K562 (cell line): Measurements from ENCODE around the gene SERPINB7. TPM values are rescaled to one million over a fixed set of nuclear protein-coding genes. Genes with fewer than 3 reads are reported as not detected.

Experiments
- ATAC-seq: fragments of 200-7000 bp; cut with Tn5 transposase; 3 replicates; pipeline ENCODE4 v1.9.1; 2020; ENCODE audit warnings: moderate library complexity
- BruUV-seq: library from RNA; stranded (reverse); fragments of 400-500 nt; replicated peaks from 2 replicates; lab custom pipeline; 2021; lab: Mats Ljungman, UMichigan
- CTCF ChIA-PET: fragments of 300-600 bp; formaldehyde crosslinking; extraction: SDS; loops from one replicate; lab custom pipeline; 2021; ENCODE audit warnings: low intra/inter-chr PET ratio; lab: Yijun Ruan, JAX
- POLR2A ChIA-PET: fragments of 300-600, 350-650 bp; sonication (Branson Sonifier 250); formaldehyde crosslinking; extraction: SDS; loops from one replicate; lab custom pipeline; 2021; ENCODE audit warnings: antibody characterized with exemption, inconsistent platforms; lab: Yijun Ruan, JAX
- DNase-seq, 4 experiments: peaks; one replicate each; pipeline versions ENCODE4 v3.0.0 to v3.0.0-alpha.2; 2011 to 2018; ENCODE audit warnings: low spot score in 3 of 4, mixed read lengths in 3 of 4; ENCODE audit errors: extremely low read depth in 1 of 4
- FAIRE-seq: peaks from 2 replicates; lab custom pipeline; 2011; peaks lifted over from hg19 to GRCh38; lab: Jason Lieb, UNC
- H2AFZ ChIP-seq: 2 replicates; pipeline ENCODE4 v1.6.0; 2011; ENCODE audit warnings: low read depth, low read length, control low read depth, inconsistent platforms
- H3K27ac ChIP-seq: fragments of 200-600 bp; 3 replicates; pipeline ENCODE4 v1.8.0; 2011; ENCODE audit warnings: low read depth, mild to moderate bottlenecking, control low read depth, inconsistent platforms, low read length, moderate library complexity, mixed read lengths; ENCODE audit errors: extremely low read depth
- H3K27me3 ChIP-seq, 2 experiments: fragments of 300-600 bp in 1 of 2; 2 replicates in 1 of 2; 3 replicates in 1 of 2; pipeline versions ENCODE4 v1.6.0 to v1.8.0; 2011; ENCODE audit warnings: inconsistent platforms in 2 of 2, low read length in 2 of 2, mild to moderate bottlenecking in 1 of 2, mixed read lengths in 1 of 2, moderate library complexity in 1 of 2; ENCODE audit not compliant: control insufficient read depth in 2 of 2, insufficient read depth in 2 of 2
- H3K36me3 ChIP-seq: fragments of 300-600 bp; 3 replicates; pipeline ENCODE4 v1.8.0; 2011; ENCODE audit warnings: mild to moderate bottlenecking, low read length, inconsistent platforms; ENCODE audit not compliant: control insufficient read depth, insufficient read depth
- H3K4me1 ChIP-seq, 2 experiments: fragments of 200-600 bp in 1 of 2; replicated peaks in 1 of 2; 2 replicates in 1 of 2; 3 replicates in 1 of 2; pipeline versions ENCODE4 v1.5.1 to v1.8.0; 2011; ENCODE audit warnings: inconsistent platforms in 2 of 2, low read length in 2 of 2, mild to moderate bottlenecking in 1 of 2, mixed read lengths in 1 of 2, moderate library complexity in 1 of 2; ENCODE audit not compliant: control insufficient read depth in 2 of 2, insufficient read depth in 2 of 2
- H3K4me2 ChIP-seq: 2 replicates; pipeline ENCODE4 v1.6.1; 2011; ENCODE audit warnings: low read length, control low read depth, inconsistent platforms, mixed read lengths; ENCODE audit not compliant: insufficient read depth
- H3K4me3 ChIP-seq: fragments of 200-600 bp; sonication (generic), shearing (Covaris generic); 2 replicates; pipeline ENCODE4 v1.5.1; 2016; ENCODE audit warnings: control low read depth, inconsistent platforms
- H3K79me2 ChIP-seq: fragments of 200-600 bp; 3 replicates; pipeline ENCODE4 v1.8.0; 2011; ENCODE audit warnings: low read length, inconsistent platforms; ENCODE audit not compliant: control insufficient read depth, insufficient read depth
- H3K9ac ChIP-seq, 2 experiments: 2 replicates each; pipeline versions ENCODE4 v1.6.0 to v1.6.1; 2011; ENCODE audit warnings: low read depth in 2 of 2, low read length in 2 of 2, control low read depth in 1 of 2, inconsistent platforms in 1 of 2, mild to moderate bottlenecking in 1 of 2, mixed read lengths in 1 of 2; ENCODE audit not compliant: insufficient read depth in 1 of 2
- H3K9me1 ChIP-seq: one replicate; pipeline ENCODE4 v1.6.0; 2011; ENCODE audit warnings: inconsistent platforms, mild to moderate bottlenecking, low read length, moderate library complexity; ENCODE audit not compliant: control insufficient read depth, insufficient read depth
- H3K9me3 ChIP-seq: replicated peaks from 2 replicates; pipeline ENCODE4 v1.5.1; 2011; ENCODE audit warnings: low read depth, low read length, inconsistent platforms; ENCODE audit not compliant: control insufficient read depth, insufficient read depth
- H4K20me1 ChIP-seq: replicated peaks from 2 replicates; pipeline ENCODE4 v1.6.1; 2011; ENCODE audit warnings: low read length, inconsistent platforms, mixed read lengths; ENCODE audit not compliant: control insufficient read depth, insufficient read depth
- NEUROD1 ChIP-seq: fragments of 150-350 bp; IDR thresholded peaks from 2 replicates; pipeline ENCODE4 v1.6.1; 2014; ENCODE audit warnings: borderline replicate concordance, low read length, low read depth; ENCODE audit not compliant: partially characterized antibody
- TBL1XR1 ChIP-seq, 2 experiments: IDR thresholded peaks; 2 replicates each; pipeline ENCODE4 v1.6.1; 2012; ENCODE audit warnings: improper control_type of control experiment in 2 of 2, low read length in 2 of 2, mild to moderate bottlenecking in 1 of 2
- whole genome bisulfite sequencing: fragments of 100-300 bp; shearing (Covaris generic); methylation state at CpG from one replicate; pipeline ENCODE4 v1.1.6; 2016; ENCODE audit warnings: low coverage, mixed read lengths; ENCODE audit not compliant: insufficient coverage; ENCODE audit errors: missing lambda C conversion rate; 5-methylcytosine and 5-hydroxymethylcytosine counted together
- in situ Hi-C: fragments of 300-500 bp; cut with MboI; formaldehyde crosslinking; loops from 4 replicates; pipeline ENCODE4 v1.15.0; 2018; ENCODE audit warnings: inconsistent platforms, mixed read lengths
- intact Hi-C: fragments of 100-400 bp; cut with micrococcal nuclease; formaldehyde crosslinking; loops from 2 replicates; pipeline ENCODE4 v1.14.2; 2022
- polyA plus RNA-seq, 8 experiments: library from polyadenylated mRNA; depleted of rRNA in 4 of 8; stranded (reverse) in 5 of 8; unstranded in 3 of 8; fragments of >200 nt; fragmentation: Nextera tagmentation in 2 of 8; fragmentation: Illumina TruSeq in 1 of 8; extraction: Ambion mirVana in 2 of 8; extraction: Trizol in 1 of 8; gene quantifications; 2 replicates each; pipeline versions ENCODE4 v1.2.1 to v1.2.3, GENCODE V29; 2011 to 2014; ENCODE audit warnings: inconsistent platforms in 1 of 8, missing spikeins in 1 of 8
- total RNA-seq, 7 experiments: library from RNA; depleted of rRNA in 6 of 7; stranded (reverse); fragments of >200 nt in 6 of 7; fragmentation: Illumina TruSeq in 2 of 7; extraction: Trizol in 2 of 7; gene quantifications; 2 replicates each; pipeline versions ENCODE4 v1.2.1 to v1.2.3, GENCODE V29; 2011 to 2021; ENCODE audit warnings: low replicate concordance in 1 of 7
- TF ChIP-seq, protein P1 (sequence below): fragments of 250-450 bp; sonication (Bioruptor Pico); IDR thresholded peaks from 2 replicates; pipeline ENCODE4 v1.8.0; 2021; ENCODE audit warnings: borderline replicate concordance, mild to moderate bottlenecking, moderate library complexity; ENCODE audit not compliant: poor library complexity, severe bottlenecking
- TF ChIP-seq, protein P2 (sequence below): fragments of 250-450 bp; sonication (Bioruptor Pico); IDR thresholded peaks from 2 replicates; pipeline ENCODE4 v1.5.0; 2020; ENCODE audit warnings: mild to moderate bottlenecking
- TF ChIP-seq, protein P3 (sequence below): fragments of 250-450 bp; sonication (Bioruptor Pico); IDR thresholded peaks from 2 replicates; pipeline ENCODE4 v1.8.0; 2022; ENCODE audit warnings: inconsistent platforms

The SERPINB7 gene
- total and polyA plus RNA-seq, 9 of the 15 experiments (the other 6 are each of a cell fraction or from before 2014, with no cell fraction given) = not detected

DNA sequence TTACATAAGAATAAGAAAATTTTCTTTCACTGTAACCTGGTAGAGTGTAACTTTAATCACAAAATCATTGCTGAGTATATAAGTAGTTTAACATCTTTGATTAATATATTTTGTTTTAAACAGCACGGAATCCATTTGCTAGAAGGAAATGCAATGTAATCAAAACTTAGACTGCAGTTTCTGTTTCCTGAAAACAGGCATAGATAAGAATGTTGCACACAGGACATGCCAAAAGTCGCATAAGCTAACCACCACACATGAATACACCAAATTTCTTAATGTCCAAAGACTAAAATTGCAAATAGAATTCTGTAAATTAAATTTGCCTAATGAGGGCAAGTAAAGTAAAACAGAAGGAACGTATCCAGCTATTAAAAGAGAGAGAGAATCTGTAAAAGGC lies 61.2 kb downstream of the SERPINB7 start:
- FAIRE-seq (no peak), DNase-seq (no peak), ATAC-seq (no peak)
- H3K27ac ChIP-seq = no peak overlapping the region
- no peaks in the 10 kb centered on the region for H3K9me3 ChIP-seq
- WGBS = 0% methylated on average over 3 of the region's 3 CpGs
- no peak overlapping the region for H3K4me2 ChIP-seq
- no peaks in the 10 kb centered on the region for H4K20me1 ChIP-seq
- POLR2A ChIA-PET = no interaction called here
- CTCF ChIA-PET = no interaction called here
- H3K9ac ChIP-seq = no peak overlapping the region
- H3K27me3 ChIP-seq = no peaks in the 10 kb centered on the region
- TF ChIP-seq TBL1XR1 (IDR thresholded peaks at IDR 0.05; ENCODE audit: low read length in 2 of 2) = no peak
- TF ChIP-seq, protein P1, sequence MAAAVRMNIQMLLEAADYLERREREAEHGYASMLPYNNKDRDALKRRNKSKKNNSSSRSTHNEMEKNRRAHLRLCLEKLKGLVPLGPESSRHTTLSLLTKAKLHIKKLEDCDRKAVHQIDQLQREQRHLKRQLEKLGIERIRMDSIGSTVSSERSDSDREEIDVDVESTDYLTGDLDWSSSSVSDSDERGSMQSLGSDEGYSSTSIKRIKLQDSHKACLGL (CRISPR knock-in tag) = no peak
- TF ChIP-seq, protein P2, sequence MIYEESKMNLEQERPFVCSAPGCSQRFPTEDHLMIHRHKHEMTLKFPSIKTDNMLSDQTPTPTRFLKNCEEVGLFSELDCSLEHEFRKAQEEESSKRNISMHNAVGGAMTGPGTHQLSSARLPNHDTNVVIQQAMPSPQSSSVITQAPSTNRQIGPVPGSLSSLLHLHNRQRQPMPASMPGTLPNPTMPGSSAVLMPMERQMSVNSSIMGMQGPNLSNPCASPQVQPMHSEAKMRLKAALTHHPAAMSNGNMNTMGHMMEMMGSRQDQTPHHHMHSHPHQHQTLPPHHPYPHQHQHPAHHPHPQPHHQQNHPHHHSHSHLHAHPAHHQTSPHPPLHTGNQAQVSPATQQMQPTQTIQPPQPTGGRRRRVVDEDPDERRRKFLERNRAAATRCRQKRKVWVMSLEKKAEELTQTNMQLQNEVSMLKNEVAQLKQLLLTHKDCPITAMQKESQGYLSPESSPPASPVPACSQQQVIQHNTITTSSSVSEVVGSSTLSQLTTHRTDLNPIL = no peak
- TF ChIP-seq, protein P3, sequence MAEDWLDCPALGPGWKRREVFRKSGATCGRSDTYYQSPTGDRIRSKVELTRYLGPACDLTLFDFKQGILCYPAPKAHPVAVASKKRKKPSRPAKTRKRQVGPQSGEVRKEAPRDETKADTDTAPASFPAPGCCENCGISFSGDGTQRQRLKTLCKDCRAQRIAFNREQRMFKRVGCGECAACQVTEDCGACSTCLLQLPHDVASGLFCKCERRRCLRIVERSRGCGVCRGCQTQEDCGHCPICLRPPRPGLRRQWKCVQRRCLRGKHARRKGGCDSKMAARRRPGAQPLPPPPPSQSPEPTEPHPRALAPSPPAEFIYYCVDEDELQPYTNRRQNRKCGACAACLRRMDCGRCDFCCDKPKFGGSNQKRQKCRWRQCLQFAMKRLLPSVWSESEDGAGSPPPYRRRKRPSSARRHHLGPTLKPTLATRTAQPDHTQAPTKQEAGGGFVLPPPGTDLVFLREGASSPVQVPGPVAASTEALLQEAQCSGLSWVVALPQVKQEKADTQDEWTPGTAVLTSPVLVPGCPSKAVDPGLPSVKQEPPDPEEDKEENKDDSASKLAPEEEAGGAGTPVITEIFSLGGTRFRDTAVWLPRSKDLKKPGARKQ (CRISPR knock-in tag) = no peak
- no peak for TF ChIP-seq NEUROD1
- TF ChIP-seq, all 486 proteins: peak for 0
- intact Hi-C loops = no loop called here
- in situ Hi-C loops = loop anchor here (25.0 kb wide), 1 partner anchor 824 kb away; no protein-coding TSS in a partner anchor
- H3K36me3 ChIP-seq = no peaks in the 10 kb centered on the region
- H3K4me1 ChIP-seq = no peaks in the 10 kb centered on the region
- H3K79me2 ChIP-seq = no peaks in the 10 kb centered on the region
- H3K4me3 ChIP-seq = no peak overlapping the region
- no TSS peak for BruUV-seq
- H3K9me1 ChIP-seq = no peaks in the 10 kb centered on the region
- no peak overlapping the region for H2AFZ ChIP-seq
